ENCODE measurements around the gene CUBN. TPM values are rescaled to one million over a fixed set of nuclear protein-coding genes. Genes with fewer than 3 reads are reported as not detected.

CUBN gene
- total RNA-seq, 1 experiment from 2014 or later = 0.10 TPM

- H3K4me3 ChIP-seq = no peak overlapping the region
- DNase-seq = no peak
- H3K36me3 ChIP-seq = no peaks in the 10 kb centered on the region
- peaks cover 21% of the 10 kb centered on the region for H3K9me3 ChIP-seq
- H3K27me3 ChIP-seq = no peaks in the 10 kb centered on the region
Observed at GRCh38 chr10:17092216-17092944, 37.2 kb downstream of the CUBN start.

- peak; percentile 54 for DNase-seq
Observed at GRCh38 chr10:17088118-17088806, 41.3 kb downstream of the CUBN start.

GRCh38 chr10:17086865-17087367, 42.7 kb downstream of the CUBN start:
- no peak overlapping the region for H3K4me3 ChIP-seq
- no peak for DNase-seq
- no peaks in the 10 kb centered on the region for H3K36me3 ChIP-seq
- peaks cover 3% of the 10 kb centered on the region; the same call in 1 of the 2 replicates for H3K9me3 ChIP-seq
- H3K27me3 ChIP-seq = no peaks in the 10 kb centered on the region

More at GRCh38 chr10:17088118-17088806, 41.3 kb downstream of the CUBN start:
- H3K9me3 ChIP-seq = peaks cover 3% of the 10 kb centered on the region; the same call in 1 of the 2 replicates
- H3K36me3 ChIP-seq = no peaks in the 10 kb centered on the region
- H3K27me3 ChIP-seq = no peaks in the 10 kb centered on the region
- no peak overlapping the region for H3K4me3 ChIP-seq

GRCh38 chr10:17085011-17085725, 44.4 kb downstream of the CUBN start:
- Histone ChIP-seq H3K27me3 (no peaks in the 10 kb centered on the region), H3K36me3 (no peaks in the 10 kb centered on the region), H3K4me3 (no peak overlapping the region), H3K9me3 (no peaks in the 10 kb centered on the region)
- DNase-seq = peak; percentile 17

- Histone ChIP-seq H3K36me3 (no peaks in the 10 kb centered on the region), H3K9me3 (no peaks in the 10 kb centered on the region), H3K27me3 (no peaks in the 10 kb centered on the region), H3K4me3 (no peak overlapping the region)
- DNase-seq = no peak
Observed at GRCh38 chr10:17084258-17084657, 45.4 kb downstream of the CUBN start.

GRCh38 chr10:17081431-17081830, 48.2 kb downstream of the CUBN start:
- H3K4me3 ChIP-seq = no peak overlapping the region
- no peaks in the 10 kb centered on the region for H3K36me3 ChIP-seq
- no peaks in the 10 kb centered on the region for H3K27me3 ChIP-seq
- no peak for DNase-seq
- no peaks in the 10 kb centered on the region for H3K9me3 ChIP-seq

- no peak for DNase-seq
- H3K4me3 ChIP-seq = no peak overlapping the region
- no peaks in the 10 kb centered on the region for H3K9me3 ChIP-seq
- H3K36me3 ChIP-seq = no peaks in the 10 kb centered on the region
- no peaks in the 10 kb centered on the region for H3K27me3 ChIP-seq
Observed at GRCh38 chr10:17077890-17078289, 51.7 kb downstream of the CUBN start.

- DNase-seq = peak; percentile 31
Observed at GRCh38 chr10:17077346-17077781, 52.2 kb downstream of the CUBN start.

GRCh38 chr10:17076626-17077345, 52.8 kb downstream of the CUBN start:
- Histone ChIP-seq H3K27me3 (no peaks in the 10 kb centered on the region), H3K36me3 (no peaks in the 10 kb centered on the region), H3K4me3 (no peak overlapping the region; the same call in 1 of the 2 replicates), H3K9me3 (no peaks in the 10 kb centered on the region)
- DNase-seq = no peak

More at GRCh38 chr10:17077346-17077781, 52.2 kb downstream of the CUBN start:
- H3K4me3 ChIP-seq = no peak overlapping the region; the same call in 1 of the 2 replicates
- no peaks in the 10 kb centered on the region for H3K36me3 ChIP-seq
- no peaks in the 10 kb centered on the region for H3K27me3 ChIP-seq
- H3K9me3 ChIP-seq = no peaks in the 10 kb centered on the region

- Histone ChIP-seq H3K4me3 (no peak overlapping the region), H3K9me3 (no peaks in the 10 kb centered on the region), H3K36me3 (no peaks in the 10 kb centered on the region), H3K27me3 (no peaks in the 10 kb centered on the region)
- DNase-seq = peak; percentile 56
Observed at GRCh38 chr10:17075533-17076359, 53.9 kb downstream of the CUBN start.

- no peak for DNase-seq
- Histone ChIP-seq H3K27me3 (no peaks in the 10 kb centered on the region), H3K4me3 (no peak overlapping the region), H3K36me3 (no peaks in the 10 kb centered on the region), H3K9me3 (no peaks in the 10 kb centered on the region; the same call in 1 of the 2 replicates)
Observed at GRCh38 chr10:17074541-17074847, 55.1 kb downstream of the CUBN start.

GRCh38 chr10:17073725-17074540, 55.7 kb downstream of the CUBN start:
- Histone ChIP-seq H3K4me3 (no peak overlapping the region), H3K9me3 (peaks cover 3% of the 10 kb centered on the region; the same call in 1 of the 2 replicates), H3K27me3 (no peaks in the 10 kb centered on the region), H3K36me3 (no peaks in the 10 kb centered on the region)
- no peak for DNase-seq

- no peaks in the 10 kb centered on the region for H3K36me3 ChIP-seq
- peaks cover 3% of the 10 kb centered on the region; the same call in 1 of the 2 replicates for H3K9me3 ChIP-seq
- DNase-seq = no peak
- no peaks in the 10 kb centered on the region for H3K27me3 ChIP-seq
- H3K4me3 ChIP-seq = no peak overlapping the region
Observed at GRCh38 chr10:17068953-17069352, 60.7 kb downstream of the CUBN start.

GRCh38 chr10:17067376-17068264, 62.0 kb downstream of the CUBN start:
- H3K27me3 ChIP-seq = no peaks in the 10 kb centered on the region
- peak overlapping the region; percentile 5 for H3K4me3 ChIP-seq
- no peaks in the 10 kb centered on the region for H3K36me3 ChIP-seq
- H3K9me3 ChIP-seq = peaks cover 3% of the 10 kb centered on the region; the same call in 1 of the 2 replicates
- DNase-seq = no peak

Measured in MG63 (cell line).